Measurements from ENCODE around the gene GSE1.

GRCh38 chr16:85603203-85603755, 9.8 kb upstream of the GSE1 start:
- no peak for TF ChIP-seq CTCF (IDR thresholded peaks at IDR 0.05; ENCODE audit: low read depth, low read length)
- no peak for TF ChIP-seq MAX (IDR thresholded peaks at IDR 0.05; ENCODE audit: low read depth, low read length)
- TF ChIP-seq POLR2A (IDR thresholded peaks at IDR 0.05; ENCODE audit: extremely low read depth, insufficient read length), result no peak
- TF ChIP-seq MYC (IDR thresholded peaks at IDR 0.05; ENCODE audit: low read depth, low read length), result no peak

Measured in NB4 (cell line).